GM19372 (cell line): ENCODE measurements around the gene WAC.

Experiments used
- ATAC-seq: cut with Tn5 transposase; IDR thresholded peaks from one replicate; pipeline ENCODE4 v1.9.1; 2021; ENCODE audit warnings: mild to moderate bottlenecking, low read depth, moderate library complexity; ENCODE audit not compliant: unreplicated experiment

The WAC gene

GRCh38 chr10:28523725-28524252 is 9.1 kb upstream of the WAC start:
- ATAC-seq = no peak

- ATAC-seq = no peak
Observed at GRCh38 chr10:28530751-28531150, 2.2 kb upstream of the WAC start.

GRCh38 chr10:28533186-28533564 is 257 bp downstream of the WAC start:
- ATAC-seq = peak; percentile 0

DNA sequence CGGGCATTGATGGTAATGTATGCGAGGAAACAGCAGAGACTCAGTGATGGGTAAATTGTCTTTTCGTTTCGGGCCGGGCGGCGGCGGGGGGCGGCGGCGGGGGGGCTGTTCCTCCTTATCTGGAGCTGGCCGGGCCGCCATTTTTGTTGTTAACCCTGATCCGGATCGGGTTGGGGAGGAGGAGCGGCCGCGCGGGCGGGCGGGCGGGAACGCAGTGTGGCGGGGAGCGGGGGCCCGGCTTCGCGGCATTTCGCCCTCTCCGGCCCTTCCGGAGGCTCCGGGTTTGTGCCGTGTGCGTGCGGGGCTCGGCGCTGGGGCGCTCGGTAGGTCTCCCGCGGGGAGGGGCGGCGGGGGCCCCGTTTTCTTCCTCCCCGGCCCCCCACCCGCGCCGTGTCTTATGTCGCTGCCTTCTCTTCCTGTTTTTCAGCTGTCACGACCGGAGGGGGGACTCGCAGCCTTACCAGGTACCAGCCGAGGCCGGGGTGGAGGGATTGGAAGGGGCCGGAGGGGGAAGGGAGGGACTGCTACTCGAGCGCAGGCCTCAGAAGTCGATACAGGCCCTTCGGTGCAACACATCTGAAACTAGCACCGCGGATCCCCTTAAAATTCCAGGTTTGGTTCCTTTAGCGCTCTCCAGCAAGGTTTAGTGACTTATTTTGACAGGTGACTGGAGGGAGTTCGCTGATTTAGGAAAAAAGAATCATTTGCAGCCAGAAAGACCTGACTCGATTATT is 820 bp downstream of the WAC start:
- peak; percentile 9 for ATAC-seq

GRCh38 chr10:28535846-28536245 is 2.9 kb downstream of the WAC start:
- ATAC-seq = no peak

GRCh38 chr10:28538595-28538994 is 5.7 kb downstream of the WAC start:
- ATAC-seq = no peak

DNA sequence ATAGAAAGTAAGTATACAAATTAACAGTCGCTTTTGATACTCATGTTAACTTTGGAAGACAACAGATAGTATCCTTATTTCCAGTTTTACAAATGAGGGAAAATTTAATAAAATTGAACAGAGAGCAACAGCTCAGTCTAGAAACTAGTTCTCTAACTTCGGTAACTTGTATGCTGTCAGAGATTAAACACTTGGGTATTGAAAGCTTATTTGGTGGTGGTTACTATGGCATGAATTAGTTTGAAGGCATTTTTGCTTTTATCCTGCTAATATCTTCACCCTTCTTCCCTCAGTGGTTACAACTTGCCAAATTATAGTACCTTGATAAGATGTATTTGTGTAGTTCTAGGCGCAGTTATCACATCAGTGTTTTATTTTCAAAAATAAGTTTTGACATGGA is 7.2 kb downstream of the WAC start:
- no peak for ATAC-seq

DNA sequence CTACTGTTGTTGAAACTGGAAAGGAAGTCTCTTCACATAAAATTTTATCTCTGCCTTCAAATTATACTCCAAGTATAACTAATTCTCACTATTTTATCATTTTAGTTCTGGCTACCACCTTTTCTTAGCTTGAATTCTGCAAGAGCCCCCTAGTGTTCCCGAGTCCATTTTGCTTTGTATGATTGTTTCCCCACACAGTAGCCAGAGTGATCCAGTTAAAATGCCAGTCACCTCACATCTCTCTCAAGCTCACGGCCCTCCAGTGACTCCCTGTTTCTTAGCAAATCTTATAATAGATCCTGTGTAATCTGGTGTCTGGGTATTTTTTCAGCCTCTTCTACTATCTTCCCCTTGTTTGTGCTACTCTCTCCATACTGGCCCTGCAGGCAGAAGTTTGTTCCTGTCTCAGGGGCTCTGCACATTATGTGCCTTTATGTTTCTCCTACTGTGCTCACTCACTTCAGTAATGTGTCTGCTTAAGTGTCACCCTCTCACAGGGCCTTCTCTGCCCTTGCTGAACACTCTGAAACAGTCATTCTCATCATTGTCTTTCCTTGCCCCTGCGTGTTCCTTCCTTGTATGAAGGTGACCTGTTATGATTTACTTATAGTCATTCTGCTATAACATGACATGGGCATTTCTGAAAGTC is 8.9 kb downstream of the WAC start:
- no peak for ATAC-seq

DNA sequence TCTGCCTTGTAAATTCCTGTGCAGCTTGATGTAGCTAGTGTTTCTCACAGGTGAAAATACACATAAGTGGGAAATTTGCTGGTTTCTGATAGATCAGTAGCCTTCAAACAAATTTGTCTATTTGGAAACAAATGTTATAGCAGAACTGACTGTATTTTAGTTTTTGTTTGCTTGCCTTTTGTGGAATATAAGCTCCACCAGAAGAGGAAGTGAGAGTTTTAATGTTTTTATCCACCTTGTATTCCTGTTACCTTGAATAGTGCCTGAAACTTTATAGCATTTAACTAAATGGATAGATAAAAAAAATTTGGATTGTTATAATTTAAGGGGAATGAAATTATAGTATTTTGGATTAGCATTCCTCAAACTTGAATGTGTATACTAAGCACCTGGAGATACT is 9.8 kb downstream of the WAC start:
- no peak for ATAC-seq

- ATAC-seq = no peak
Observed at GRCh38 chr10:28544058-28544457, 11.1 kb downstream of the WAC start.

DNA sequence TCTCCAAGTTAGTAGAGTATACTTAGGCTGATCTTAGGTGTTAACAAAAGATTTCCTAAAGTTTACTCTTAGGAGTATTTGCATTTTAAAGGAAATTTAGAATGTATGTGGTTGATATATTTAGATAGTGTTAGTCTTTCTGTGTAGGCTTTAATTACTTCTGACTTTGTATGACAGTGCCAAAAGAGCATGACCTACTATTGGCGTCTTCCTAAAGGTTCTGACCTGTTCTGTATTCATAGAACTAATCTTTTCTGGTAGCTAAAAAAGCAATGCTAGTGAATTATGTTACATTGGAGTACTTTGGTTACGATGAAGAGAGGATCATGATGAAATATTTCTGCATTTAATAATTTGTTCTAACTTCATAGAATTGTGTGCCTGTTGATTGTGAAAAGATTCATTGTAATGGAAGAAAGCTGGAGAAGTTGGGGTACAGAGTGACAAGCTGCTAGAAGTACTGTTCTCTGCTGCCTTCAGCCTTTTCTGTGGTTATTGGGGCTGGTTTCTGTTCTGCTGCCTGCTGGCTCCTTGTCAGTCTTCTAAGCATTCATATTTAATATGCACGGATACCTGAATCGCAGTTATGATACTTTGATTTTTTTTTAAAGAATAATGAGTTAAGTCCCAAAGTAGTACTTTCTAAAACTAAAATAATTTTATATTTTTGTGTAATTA is 13.2 kb downstream of the WAC start:
- peak; percentile 81 for ATAC-seq

- no peak for ATAC-seq
Observed at GRCh38 chr10:28548781-28549498, 16.0 kb downstream of the WAC start.

DNA sequence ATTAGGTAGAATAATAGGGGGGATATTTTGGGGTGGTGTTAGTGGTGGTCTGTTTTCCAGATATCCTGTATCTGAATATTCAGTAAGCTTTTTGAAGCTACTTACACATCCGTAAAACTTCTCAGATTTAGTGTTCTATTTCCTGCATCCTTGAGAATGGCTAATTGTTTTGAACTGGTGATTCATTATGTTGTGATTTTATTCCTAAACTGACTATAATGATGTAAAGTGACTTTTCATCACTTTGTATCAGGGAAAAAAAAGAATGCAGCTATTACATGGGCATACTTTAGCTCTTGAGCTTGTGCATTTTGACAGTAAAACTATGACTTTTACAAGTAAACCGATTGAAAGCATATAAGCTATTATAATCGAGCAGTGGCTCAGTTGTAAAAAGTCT is 18.2 kb downstream of the WAC start:
- no peak for ATAC-seq

DNA sequence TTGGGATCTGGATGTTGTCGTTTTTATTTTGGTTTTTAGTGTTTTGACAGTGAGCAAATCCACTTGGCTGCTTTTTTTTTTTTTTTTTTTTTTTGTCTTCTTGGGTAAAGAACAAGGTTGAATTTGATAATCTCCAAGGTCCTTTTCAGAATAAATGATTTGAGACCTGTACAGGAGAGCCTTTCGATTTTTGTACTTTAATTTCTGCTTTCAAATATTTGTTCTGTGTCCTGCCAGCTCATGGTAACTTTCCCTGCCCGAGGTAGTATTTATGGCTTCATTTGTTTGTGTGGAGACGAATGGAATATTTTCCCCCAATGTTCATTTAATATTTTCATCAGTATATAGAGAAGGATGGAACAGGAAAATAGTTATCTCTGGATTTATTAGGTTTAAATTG is 19.9 kb downstream of the WAC start:
- ATAC-seq = no peak

- ATAC-seq = no peak
Observed at GRCh38 chr10:28554009-28554408, 21.1 kb downstream of the WAC start.

DNA sequence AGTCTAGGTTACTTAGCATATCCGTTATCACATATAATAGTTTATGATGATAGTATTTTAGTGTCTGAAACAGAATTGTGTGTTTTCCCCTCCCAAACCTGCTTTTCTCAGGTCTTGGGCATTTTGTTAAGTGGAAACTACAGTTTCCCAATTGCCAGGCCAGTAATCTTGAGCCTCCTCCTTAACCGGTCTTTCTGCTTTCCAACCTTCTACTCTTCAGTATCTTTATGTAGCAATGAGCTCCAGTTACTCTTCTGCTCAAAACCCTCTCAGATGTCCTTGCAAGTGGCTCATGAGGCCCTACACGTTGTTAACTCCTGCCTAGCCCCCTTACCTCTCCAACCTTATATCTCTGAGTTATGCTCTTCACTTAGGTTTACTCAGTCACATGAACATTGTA is 22.0 kb downstream of the WAC start:
- ATAC-seq = no peak

DNA sequence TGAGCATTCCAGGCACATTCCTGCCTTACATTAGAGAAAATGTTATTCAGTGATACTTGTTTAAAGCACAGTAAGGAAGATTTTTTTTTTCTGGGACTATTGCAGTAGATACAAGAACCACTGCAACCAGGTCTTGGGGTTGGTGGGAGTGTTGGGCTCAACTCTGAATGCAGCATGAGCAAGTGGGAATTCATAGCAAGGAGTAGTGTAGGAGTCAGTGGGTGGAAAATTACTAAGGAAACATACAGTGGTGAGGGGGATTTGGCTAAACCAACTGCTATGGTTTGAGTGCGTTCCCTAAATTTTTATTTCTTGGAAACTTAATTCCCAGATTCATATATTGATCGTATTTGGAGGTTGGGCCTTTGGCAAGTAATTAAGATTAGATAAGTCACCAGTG is 22.4 kb downstream of the WAC start:
- no peak for ATAC-seq

GRCh38 chr10:28556142-28556541 is 23.2 kb downstream of the WAC start:
- no peak for ATAC-seq

GRCh38 chr10:28558186-28558585 is 25.3 kb downstream of the WAC start:
- no peak for ATAC-seq

- ATAC-seq = no peak
Observed at GRCh38 chr10:28558923-28559508, 26.1 kb downstream of the WAC start.

- no peak for ATAC-seq
Observed at GRCh38 chr10:28559618-28560017, 26.7 kb downstream of the WAC start.
